Activated CD8-positive, alpha-beta memory T cell treated with anti-CD3 and anti-CD28 coated beads, Interleukin-2, amount 10 ng/mL, durations not matched to agents 7 days and 5 days (primary cell): Measurements from ENCODE around the gene ARRDC1. TPM values are rescaled to one million over a fixed set of nuclear protein-coding genes. Genes with fewer than 3 reads are reported as not detected.

Experiments
- ATAC-seq: fragments of 150-1000 bp; cut with Tn5 transposase; one replicate; pipeline ENCODE4 v1.10.0; 2021; ENCODE audit warnings: moderate library complexity
- CTCF ChIA-PET: fragments of 350-600 bp; sonication (Branson Sonifier 250); formaldehyde crosslinking; loops from one replicate; lab custom pipeline; 2021; ENCODE audit warnings: antibody characterized with exemption; lab: Charles Lee
- DNase-seq: peaks from one replicate; pipeline ENCODE4 v3.0.0-alpha.2; 2020
- H3K27ac Mint-ChIP-seq: one replicate; pipeline ENCODE4 v1.8.0; 2021; ENCODE audit warnings: mild to moderate bottlenecking, mixed read lengths
- H3K27me3 Mint-ChIP-seq: one replicate; pipeline ENCODE4 v1.8.0; 2021; ENCODE audit warnings: mixed read lengths
- H3K36me3 Mint-ChIP-seq: one replicate; pipeline ENCODE4 v1.8.0; 2021; ENCODE audit warnings: mild to moderate bottlenecking, mixed read lengths
- H3K4me1 Mint-ChIP-seq: one replicate; pipeline ENCODE4 v1.8.0; 2021; ENCODE audit warnings: mixed read lengths
- H3K4me3 Mint-ChIP-seq: one replicate; pipeline ENCODE4 v1.8.0; 2021; ENCODE audit warnings: mild to moderate bottlenecking, moderate library complexity, mixed read lengths
- H3K9me3 Mint-ChIP-seq: one replicate; pipeline ENCODE4 v1.8.0; 2022; ENCODE audit warnings: low read depth, mixed read lengths
- total RNA-seq, 2 experiments: library from RNA; stranded (reverse); gene quantifications; one replicate each; pipeline ENCODE4 v1.2.3, GENCODE V29; 2021

ARRDC1 gene
- total RNA-seq, 2 experiments from 2014 or later, result 49.0 to 50.1 TPM

- CTCF ChIA-PET, result interaction anchor here (0.8 to 3.0 kb wide), 16 partner anchors 8 to 156 kb away, joined by 3 to 19 read pairs (median 4); partner anchors contain the start of genes EHMT1, MRPL41 and ZMYND19
- peaks cover 18% of the 10 kb centered on the region for H3K36me3 Mint-ChIP-seq
- peak within 1 kb of the TSS; percentile 74 for H3K27ac Mint-ChIP-seq
- peak within 1 kb of the TSS; percentile 80 for H3K4me3 Mint-ChIP-seq
- no peaks in the 10 kb centered on the region for H3K9me3 Mint-ChIP-seq
- peak; percentile 98 for ATAC-seq
- H3K27me3 Mint-ChIP-seq, result no peaks in the 10 kb centered on the region
- H3K4me1 Mint-ChIP-seq, result peaks cover 35% of the 10 kb centered on the region
- DNase-seq, result peak; percentile 96
Observed at GRCh38 chr9:137578518-137579258, 26.8 kb upstream of the ARRDC1 start, which contains the start of gene DPH7. DPH7 (minus strand) TSS chr9:137578925; CDS start chr9:137578777, 148 bp downstream.

GRCh38 chr9:137579259-137579604 lies 26.3 kb upstream of the ARRDC1 start:
- CTCF ChIA-PET, result interaction anchor here (0.6 to 3.0 kb wide), 15 partner anchors 9 to 1170 kb away, joined by 3 to 19 read pairs (median 4); partner anchors contain the start of genes EHMT1, MRPL41 and ZMYND19
- H3K4me1 Mint-ChIP-seq, result peaks cover 35% of the 10 kb centered on the region
- H3K36me3 Mint-ChIP-seq, result peaks cover 14% of the 10 kb centered on the region
- no peaks in the 10 kb centered on the region for H3K9me3 Mint-ChIP-seq
- no peaks in the 10 kb centered on the region for H3K27me3 Mint-ChIP-seq
- DNase-seq, result no peak
- no peak for ATAC-seq
- peak overlapping the region; percentile 80 for H3K4me3 Mint-ChIP-seq
- H3K27ac Mint-ChIP-seq, result peak overlapping the region; percentile 49

GRCh38 chr9:137580209-137580953 lies 25.1 kb upstream of the ARRDC1 start:
- CTCF ChIA-PET, result interaction anchor here (1.1 to 2.6 kb wide), 7 partner anchors 8 to 93 kb away, joined by 3 to 19 read pairs (median 5); partner anchors contain the start of genes MRPL41 and ZMYND19
- ATAC-seq, result no peak
- Mint-ChIP-seq H3K27me3 (no peaks in the 10 kb centered on the region), H3K9me3 (no peaks in the 10 kb centered on the region), H3K4me3 (no peak overlapping the region), H3K36me3 (peaks cover 8% of the 10 kb centered on the region), H3K4me1 (peaks cover 31% of the 10 kb centered on the region), H3K27ac (no peak overlapping the region)
- no peak for DNase-seq

DNA sequence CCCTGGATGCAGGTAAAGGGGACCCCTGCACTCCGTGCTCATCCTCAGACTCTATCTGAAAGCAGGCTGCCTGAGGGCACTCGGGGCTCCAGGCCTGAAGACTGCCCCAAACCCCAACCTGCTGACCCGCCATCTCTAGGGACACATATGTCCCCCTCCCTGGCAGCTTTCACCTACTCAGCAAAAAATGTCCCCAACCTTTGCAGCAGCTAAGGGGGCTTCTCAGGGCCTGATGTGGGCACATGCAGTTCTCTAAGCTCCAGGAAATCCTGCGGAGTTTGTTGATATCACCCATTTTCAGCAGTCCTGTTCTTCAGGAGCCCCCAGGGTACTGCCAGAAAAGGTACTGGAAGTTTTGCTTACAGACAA lies 24.5 kb upstream of the ARRDC1 start:
- DNase-seq (no peak), ATAC-seq (no peak)
- CTCF ChIA-PET, result interaction anchor here (0.6 to 2.6 kb wide), 3 partner anchors 10 to 47 kb away, joined by 3 to 10 read pairs (median 3); partner anchors contain the start of gene ZMYND19
- H3K36me3 Mint-ChIP-seq, result peaks cover 3% of the 10 kb centered on the region
- peaks cover 25% of the 10 kb centered on the region for H3K4me1 Mint-ChIP-seq
- no peak overlapping the region for H3K4me3 Mint-ChIP-seq
- no peaks in the 10 kb centered on the region for H3K27me3 Mint-ChIP-seq
- H3K27ac Mint-ChIP-seq, result no peak overlapping the region
- no peaks in the 10 kb centered on the region for H3K9me3 Mint-ChIP-seq

GRCh38 chr9:137581361-137582285 lies 23.9 kb upstream of the ARRDC1 start:
- CTCF ChIA-PET, result interaction anchor here (0.5 to 2.6 kb wide), 4 partner anchors 9 to 186 kb away, joined by 3 to 10 read pairs (median 3); partner anchors contain the start of gene ZMYND19
- peak overlapping the region; percentile 24 for H3K27ac Mint-ChIP-seq
- H3K36me3 Mint-ChIP-seq, result peaks cover 5% of the 10 kb centered on the region
- ATAC-seq, result no peak
- H3K4me1 Mint-ChIP-seq, result peaks cover 18% of the 10 kb centered on the region
- H3K9me3 Mint-ChIP-seq, result no peaks in the 10 kb centered on the region
- no peak for DNase-seq
- H3K4me3 Mint-ChIP-seq, result no peak overlapping the region
- no peaks in the 10 kb centered on the region for H3K27me3 Mint-ChIP-seq

GRCh38 chr9:137582286-137582860 lies 23.1 kb upstream of the ARRDC1 start:
- Mint-ChIP-seq H3K27ac (peak overlapping the region; percentile 24), H3K27me3 (no peaks in the 10 kb centered on the region), H3K36me3 (peaks cover 8% of the 10 kb centered on the region), H3K4me3 (no peak overlapping the region), H3K4me1 (peaks cover 12% of the 10 kb centered on the region), H3K9me3 (no peaks in the 10 kb centered on the region)
- ATAC-seq (no peak), DNase-seq (peak; percentile 49)
- CTCF ChIA-PET, result interaction anchor here (0.5 kb wide), 1 partner anchor 186 kb away, joined by 3 read pairs; no protein-coding TSS in a partner anchor

DNA sequence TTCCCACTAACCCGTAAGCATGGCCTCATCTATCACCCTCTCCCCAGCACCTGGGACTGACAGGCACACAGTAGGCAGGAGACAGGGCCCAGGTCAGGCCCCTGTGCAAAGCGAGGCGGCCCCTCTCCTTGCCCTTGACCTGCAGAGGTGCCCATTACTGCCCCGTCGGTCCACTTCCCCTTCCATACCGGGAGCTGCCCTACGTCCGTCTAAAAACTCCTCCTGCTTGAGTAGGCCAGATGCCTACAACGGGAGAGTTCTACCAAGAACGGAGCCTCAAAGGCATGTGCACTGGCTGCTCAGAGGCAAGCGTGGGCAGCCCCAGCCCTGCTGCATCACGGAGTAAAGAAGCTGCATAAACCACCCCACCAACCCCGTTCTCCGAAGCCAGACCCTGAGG lies 22.1 kb upstream of the ARRDC1 start:
- Mint-ChIP-seq H3K4me1 (peaks cover 12% of the 10 kb centered on the region), H3K9me3 (no peaks in the 10 kb centered on the region), H3K36me3 (peaks cover 14% of the 10 kb centered on the region), H3K27me3 (no peaks in the 10 kb centered on the region), H3K4me3 (no peak overlapping the region), H3K27ac (no peak overlapping the region)
- no peak for DNase-seq
- ATAC-seq, result no peak
- CTCF ChIA-PET, result no interaction called here

DNA sequence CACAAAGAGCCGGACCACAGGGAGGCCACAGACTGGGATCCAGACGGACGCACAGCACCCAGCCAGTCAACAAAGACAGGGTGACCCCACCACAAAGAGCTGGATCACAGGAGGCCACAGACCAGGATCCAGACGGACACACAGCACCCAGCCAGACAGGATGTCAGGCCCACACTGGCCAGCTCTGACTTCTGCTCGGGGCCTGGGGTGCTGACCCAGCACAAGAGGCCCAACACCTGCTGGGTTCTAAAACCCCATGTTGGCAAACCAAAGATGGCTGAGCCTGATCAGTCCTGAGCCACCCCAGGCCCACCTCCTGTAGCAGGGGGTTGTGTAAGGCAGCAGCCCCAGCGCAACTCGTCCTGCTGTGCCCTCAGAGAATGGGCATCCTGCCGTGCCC lies 21.5 kb upstream of the ARRDC1 start:
- Mint-ChIP-seq H3K4me1 (peaks cover 17% of the 10 kb centered on the region), H3K27me3 (no peaks in the 10 kb centered on the region), H3K27ac (no peak overlapping the region), H3K36me3 (peaks cover 14% of the 10 kb centered on the region), H3K9me3 (no peaks in the 10 kb centered on the region), H3K4me3 (no peak overlapping the region)
- no peak for DNase-seq
- CTCF ChIA-PET, result no interaction called here
- no peak for ATAC-seq

- Mint-ChIP-seq H3K9me3 (no peaks in the 10 kb centered on the region), H3K4me3 (no peak overlapping the region), H3K27me3 (no peaks in the 10 kb centered on the region), H3K27ac (no peak overlapping the region), H3K36me3 (peaks cover 14% of the 10 kb centered on the region), H3K4me1 (peaks cover 19% of the 10 kb centered on the region)
- DNase-seq (no peak), ATAC-seq (no peak)
- CTCF ChIA-PET, result interaction anchor here (2.4 to 2.7 kb wide), 2 partner anchors 8 to 11 kb away, joined by 8 to 19 read pairs; partner anchors contain the start of gene DPH7
Observed at GRCh38 chr9:137586854-137587253, 18.6 kb upstream of the ARRDC1 start.

- CTCF ChIA-PET, result interaction anchor here (2.4 to 2.7 kb wide), 2 partner anchors 9 to 13 kb away, joined by 8 to 19 read pairs; partner anchors contain the start of gene DPH7
- Mint-ChIP-seq H3K9me3 (no peaks in the 10 kb centered on the region), H3K27me3 (no peaks in the 10 kb centered on the region), H3K36me3 (peaks cover 14% of the 10 kb centered on the region), H3K4me1 (peaks cover 19% of the 10 kb centered on the region), H3K27ac (no peak overlapping the region), H3K4me3 (peak overlapping the region; percentile 37)
- no peak for DNase-seq
- ATAC-seq, result no peak
Observed at GRCh38 chr9:137588311-137588710, 17.2 kb upstream of the ARRDC1 start.

DNA sequence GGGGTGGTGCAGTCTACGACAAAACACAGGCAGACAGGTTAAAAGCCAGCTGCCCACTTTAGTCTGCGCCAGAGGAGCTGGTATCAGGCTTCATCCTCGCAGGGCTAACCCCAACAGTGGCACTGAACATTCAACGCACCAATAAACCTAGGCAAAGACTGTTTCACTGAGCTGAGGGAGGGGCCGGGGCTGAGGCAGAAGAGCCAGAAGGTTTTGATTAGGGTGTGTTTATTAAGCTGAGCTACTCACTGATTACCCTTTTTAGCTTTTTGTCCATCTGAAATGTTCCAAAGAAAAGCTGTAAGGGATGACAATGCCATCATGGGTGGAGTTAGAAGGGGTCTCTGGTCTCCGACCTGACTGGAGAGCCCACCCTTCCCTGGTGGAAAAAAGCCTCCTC lies 16.6 kb upstream of the ARRDC1 start:
- H3K36me3 Mint-ChIP-seq, result peaks cover 14% of the 10 kb centered on the region
- peak overlapping the region; percentile 80 for H3K4me3 Mint-ChIP-seq
- no peaks in the 10 kb centered on the region for H3K9me3 Mint-ChIP-seq
- CTCF ChIA-PET, result interaction anchor here (2.4 to 2.7 kb wide), 2 partner anchors 10 to 13 kb away, joined by 8 to 19 read pairs; partner anchors contain the start of gene DPH7
- H3K27ac Mint-ChIP-seq, result no peak overlapping the region
- peaks cover 19% of the 10 kb centered on the region for H3K4me1 Mint-ChIP-seq
- H3K27me3 Mint-ChIP-seq, result no peaks in the 10 kb centered on the region
- DNase-seq, result no peak
- ATAC-seq, result no peak
